PC-3 (cell line): Measurements from ENCODE around the gene NKD1. TPM values are rescaled to one million over a fixed set of nuclear protein-coding genes. Genes with fewer than 3 reads are reported as not detected.

ENCODE experiments used
- ATAC-seq: fragments of 200-7000 bp; cut with Tn5 transposase; 2 replicates; pipeline ENCODE4 v1.9.1; 2020; ENCODE audit warnings: mild to moderate bottlenecking, moderate library complexity
- BruUV-seq: library from RNA; stranded (reverse); fragments of 400-500 nt; replicated peaks from 2 replicates; lab custom pipeline; 2021; lab: Mats Ljungman, UMichigan
- CTCF ChIA-PET: fragments of 300-600 bp; sonication (Branson Sonifier 250); formaldehyde crosslinking; loops from one replicate; lab custom pipeline; 2022; ENCODE audit warnings: antibody characterized with exemption; lab: Charles Lee
- POLR2A ChIA-PET: fragments of 300-600 bp; sonication (Branson Sonifier 250); formaldehyde crosslinking; loops from one replicate; lab custom pipeline; 2022; ENCODE audit warnings: antibody characterized with exemption; ENCODE audit not compliant: unreplicated experiment; lab: Charles Lee
- DNase-seq: peaks from one replicate; pipeline ENCODE4 v3.0.0-alpha.2; 2015
- H2AFZ ChIP-seq: fragments of 300-600 bp; sonication (generic); 2 replicates; pipeline ENCODE4 v1.6.0; 2016; ENCODE audit warnings: antibody characterized with exemption, low read length
- H3F3A ChIP-seq: fragments of 300-600 bp; sonication (generic); one replicate; pipeline ENCODE4 v1.6.0; 2017; ENCODE audit warnings: antibody characterized with exemption, low read length, control low read depth, mild to moderate bottlenecking; ENCODE audit not compliant: unreplicated experiment
- H3K27ac ChIP-seq: fragments of 300-600 bp; sonication (generic); 2 replicates; pipeline ENCODE4 v1.5.1; 2016; ENCODE audit warnings: mild to moderate bottlenecking, low read length
- H3K27me3 ChIP-seq: fragments of 300-600 bp; sonication (generic); 2 replicates; pipeline ENCODE4 v1.6.1; 2016; ENCODE audit warnings: low read length, mixed read lengths
- H3K36me3 ChIP-seq: fragments of 300-600 bp; sonication (generic); 2 replicates; pipeline ENCODE4 v1.6.1; 2016; ENCODE audit warnings: low read depth, mixed run types, low read length, mixed read lengths
- H3K4me1 ChIP-seq: fragments of 300-600 bp; sonication (generic); 2 replicates; pipeline ENCODE4 v1.5.1; 2016; ENCODE audit warnings: low read length; ENCODE audit not compliant: insufficient read depth
- H3K4me2 ChIP-seq: fragments of 300-600 bp; sonication (generic); 2 replicates; pipeline ENCODE4 v1.6.0; 2016; ENCODE audit warnings: low read length
- H3K4me3 ChIP-seq: fragments of 300-600 bp; sonication (generic); 2 replicates; pipeline ENCODE4 v1.5.1; 2016; ENCODE audit warnings: mild to moderate bottlenecking, low read length, mixed read lengths
- H3K79me2 ChIP-seq: fragments of 300-600 bp; sonication (generic); 2 replicates; pipeline ENCODE4 v1.6.1; 2017; ENCODE audit warnings: low read length, mixed read lengths
- H3K9ac ChIP-seq: fragments of 300-600 bp; sonication (generic); 2 replicates; pipeline ENCODE4 v1.6.0; 2016; ENCODE audit warnings: mild to moderate bottlenecking, low read length
- H3K9me2 ChIP-seq: fragments of 300-600 bp; sonication (generic); replicated peaks from 2 replicates; pipeline ENCODE4 v1.6.1; 2016; ENCODE audit warnings: mixed run types, low read length, mixed read lengths
- H3K9me3 ChIP-seq: fragments of 300-600 bp; sonication (generic); 2 replicates; pipeline ENCODE4 v1.6.1; 2016; ENCODE audit warnings: low read length, mixed read lengths
- H4K20me1 ChIP-seq: fragments of 300-600 bp; sonication (generic); 2 replicates; pipeline ENCODE4 v1.6.1; 2016; ENCODE audit warnings: low read length, mixed read lengths
- EZH2 ChIP-seq: fragments of 300-600 bp; sonication (generic); IDR thresholded peaks from one replicate; pipeline ENCODE4 v1.6.1; 2017; ENCODE audit warnings: antibody characterized with exemption, mild to moderate bottlenecking, low read length; ENCODE audit not compliant: unreplicated experiment
- EZH2phosphoT487 ChIP-seq: fragments of 300-600 bp; sonication (generic); IDR thresholded peaks from 2 replicates; pipeline ENCODE4 v1.6.1; 2018; ENCODE audit warnings: mild to moderate bottlenecking, antibody characterized with exemption, low read length, borderline replicate concordance
- intact Hi-C: fragments of 100-400 bp; cut with micrococcal nuclease; formaldehyde crosslinking; loops from 2 replicates; pipeline ENCODE4 v1.9.0; 2023
- total RNA-seq: library from RNA; depleted of rRNA; stranded (reverse); fragments of >200 nt; gene quantifications from 2 replicates; pipeline ENCODE4 v1.2.3, GENCODE V29; 2014
- TF ChIP-seq, protein P1 (sequence below): fragments of 300-600 bp; sonication (generic); conservative IDR thresholded peaks from 2 replicates; pipeline ENCODE4 v1.5.1; 2017; ENCODE audit warnings: antibody characterized with exemption, low read depth, mild to moderate bottlenecking, low read length

Gene NKD1
- total RNA-seq, 1 experiment from 2014 or later, result 0.07 TPM

DNA sequence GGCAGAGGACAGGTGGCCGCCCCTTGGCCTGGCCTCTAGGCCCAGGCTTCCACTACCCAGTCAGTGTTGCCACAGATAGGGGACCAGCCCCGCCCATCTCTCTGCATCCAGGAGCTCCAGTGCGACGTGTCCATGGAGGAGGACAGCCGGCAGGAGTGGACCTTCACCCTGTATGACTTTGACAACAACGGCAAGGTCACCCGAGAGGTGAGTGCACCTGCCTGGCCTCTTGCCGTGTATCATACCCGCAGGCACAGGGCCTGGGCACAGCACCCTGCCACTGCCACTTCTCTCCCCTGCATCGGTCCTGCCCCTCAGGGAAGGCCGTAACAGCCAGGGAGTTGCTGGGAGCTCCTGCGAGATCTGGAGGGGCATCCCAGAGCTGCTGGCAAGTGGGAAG is 77.2 kb downstream of the NKD1 start:
- ChIA-PET CTCF (no interaction called here), POLR2A (no interaction called here)
- H3K36me3 ChIP-seq, result no peaks in the 10 kb centered on the region
- no peaks in the 10 kb centered on the region for H3K79me2 ChIP-seq
- H3K27ac ChIP-seq, result no peak overlapping the region
- ATAC-seq (no peak), DNase-seq (no peak)
- H3K9me3 ChIP-seq, result no peaks in the 10 kb centered on the region
- H3K4me1 ChIP-seq, result no peaks in the 10 kb centered on the region
- no peaks in the 10 kb centered on the region for H3K9me2 ChIP-seq
- no peak for TF ChIP-seq EZH2
- TF ChIP-seq EZH2phosphoT487, result no peak
- TF ChIP-seq, protein P1, sequence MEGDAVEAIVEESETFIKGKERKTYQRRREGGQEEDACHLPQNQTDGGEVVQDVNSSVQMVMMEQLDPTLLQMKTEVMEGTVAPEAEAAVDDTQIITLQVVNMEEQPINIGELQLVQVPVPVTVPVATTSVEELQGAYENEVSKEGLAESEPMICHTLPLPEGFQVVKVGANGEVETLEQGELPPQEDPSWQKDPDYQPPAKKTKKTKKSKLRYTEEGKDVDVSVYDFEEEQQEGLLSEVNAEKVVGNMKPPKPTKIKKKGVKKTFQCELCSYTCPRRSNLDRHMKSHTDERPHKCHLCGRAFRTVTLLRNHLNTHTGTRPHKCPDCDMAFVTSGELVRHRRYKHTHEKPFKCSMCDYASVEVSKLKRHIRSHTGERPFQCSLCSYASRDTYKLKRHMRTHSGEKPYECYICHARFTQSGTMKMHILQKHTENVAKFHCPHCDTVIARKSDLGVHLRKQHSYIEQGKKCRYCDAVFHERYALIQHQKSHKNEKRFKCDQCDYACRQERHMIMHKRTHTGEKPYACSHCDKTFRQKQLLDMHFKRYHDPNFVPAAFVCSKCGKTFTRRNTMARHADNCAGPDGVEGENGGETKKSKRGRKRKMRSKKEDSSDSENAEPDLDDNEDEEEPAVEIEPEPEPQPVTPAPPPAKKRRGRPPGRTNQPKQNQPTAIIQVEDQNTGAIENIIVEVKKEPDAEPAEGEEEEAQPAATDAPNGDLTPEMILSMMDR, result no peak
- no peaks in the 10 kb centered on the region for H4K20me1 ChIP-seq
- intact Hi-C loops, result no loop called here
- H3K4me2 ChIP-seq, result no peak overlapping the region
- H2AFZ ChIP-seq, result no peak overlapping the region
- H3K9ac ChIP-seq, result no peak overlapping the region
- BruUV-seq, result no TSS peak
- H3K27me3 ChIP-seq, result no peaks in the 10 kb centered on the region
- H3F3A ChIP-seq, result no peaks in the 10 kb centered on the region
- no peak overlapping the region for H3K4me3 ChIP-seq

DNA sequence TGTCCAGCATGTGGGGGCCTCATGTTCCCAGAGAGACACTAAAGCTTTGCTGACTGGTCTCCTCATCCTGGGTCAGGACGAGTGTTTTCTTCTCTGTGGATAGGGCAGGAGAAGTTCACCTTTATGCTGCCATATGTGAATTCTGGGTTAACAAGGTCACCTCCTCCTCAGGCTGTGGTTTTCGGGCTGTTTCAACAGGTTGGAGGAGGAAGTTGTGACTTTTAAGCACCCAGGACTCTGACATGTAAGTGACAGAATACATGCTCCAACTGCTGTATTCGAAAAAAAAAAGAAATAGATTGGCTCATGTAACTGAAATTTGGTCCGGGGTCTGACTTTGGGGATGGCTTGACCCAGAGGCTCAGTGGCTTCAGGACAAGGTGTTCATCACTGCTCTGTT is 78.7 kb downstream of the NKD1 start:
- H3K27ac ChIP-seq, result no peak overlapping the region
- H2AFZ ChIP-seq, result no peak overlapping the region
- H3K9ac ChIP-seq, result no peak overlapping the region
- no peak for ATAC-seq
- no peaks in the 10 kb centered on the region for H3K9me2 ChIP-seq
- H3K4me2 ChIP-seq, result no peak overlapping the region
- no peak overlapping the region for H3K4me3 ChIP-seq
- TF ChIP-seq, protein P1, result no peak
- TF ChIP-seq EZH2 (no peak), EZH2phosphoT487 (no peak)
- H3F3A ChIP-seq, result no peaks in the 10 kb centered on the region
- H3K4me1 ChIP-seq, result peaks cover 10% of the 10 kb centered on the region
- intact Hi-C loops, result no loop called here
- no peak for DNase-seq
- ChIA-PET CTCF (no interaction called here), POLR2A (no interaction called here)
- H3K79me2 ChIP-seq, result no peaks in the 10 kb centered on the region
- no peaks in the 10 kb centered on the region for H3K9me3 ChIP-seq
- no TSS peak for BruUV-seq
- H3K27me3 ChIP-seq, result no peaks in the 10 kb centered on the region
- H3K36me3 ChIP-seq, result no peaks in the 10 kb centered on the region
- H4K20me1 ChIP-seq, result no peaks in the 10 kb centered on the region

DNA sequence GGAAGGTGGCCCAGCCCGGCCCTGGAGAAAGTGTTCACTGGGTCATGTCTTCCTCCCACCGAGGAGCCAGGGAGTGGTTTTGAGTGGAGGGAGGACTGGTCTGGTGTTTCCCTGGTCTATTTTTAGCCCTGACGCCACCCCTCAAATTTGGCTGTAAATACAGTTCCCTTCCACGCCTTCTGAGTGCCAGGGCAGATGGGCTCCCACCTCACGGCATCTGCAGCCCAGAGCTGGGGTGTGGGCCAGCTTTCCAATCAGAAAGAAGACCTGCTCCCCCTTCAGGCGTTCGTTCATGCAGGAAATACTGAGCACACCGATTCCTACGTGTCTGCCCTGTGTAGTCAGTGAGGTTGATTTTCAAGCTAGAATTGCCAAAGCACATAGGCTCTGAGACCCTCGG is 79.2 kb downstream of the NKD1 start:
- Histone ChIP-seq H3K27me3 (no peaks in the 10 kb centered on the region), H3K79me2 (no peaks in the 10 kb centered on the region), H3K9ac (no peak overlapping the region), H3K9me3 (no peaks in the 10 kb centered on the region), H3K4me3 (no peak overlapping the region), H3K4me1 (peaks cover 10% of the 10 kb centered on the region), H4K20me1 (no peaks in the 10 kb centered on the region), H3K4me2 (no peak overlapping the region), H3K27ac (no peak overlapping the region), H3K9me2 (no peaks in the 10 kb centered on the region), H2AFZ (no peak overlapping the region), H3K36me3 (no peaks in the 10 kb centered on the region), H3F3A (no peaks in the 10 kb centered on the region)
- intact Hi-C loops, result no loop called here
- DNase-seq (no peak), ATAC-seq (no peak)
- ChIA-PET POLR2A (no interaction called here), CTCF (interaction anchor here (0.5 kb wide), 1 partner anchor 772 kb away, joined by 5 read pairs; no protein-coding TSS in a partner anchor)
- no TSS peak for BruUV-seq
- TF ChIP-seq EZH2 (no peak), EZH2phosphoT487 (no peak)
- TF ChIP-seq, protein P1, result no peak
